Osteoblast (primary cell): Measurements from ENCODE around the gene SLC6A6. TPM values are rescaled to one million over a fixed set of nuclear protein-coding genes. Genes with fewer than 3 reads are reported as not detected.

Source experiments
- DNase-seq: peaks from one replicate; pipeline ENCODE4 v3.0.0; 2011; ENCODE audit warnings: low spot score, mixed read lengths; ENCODE audit not compliant: insufficient read length; ENCODE audit errors: missing footprints
- H2AFZ ChIP-seq: 2 replicates; pipeline ENCODE4 v1.6.0; 2011; ENCODE audit warnings: mild to moderate bottlenecking, low read length
- H3K27ac ChIP-seq: 2 replicates; pipeline ENCODE4 v1.5.1; 2011; ENCODE audit warnings: mild to moderate bottlenecking, low read depth, low read length, moderate library complexity
- H3K27me3 ChIP-seq: 2 replicates; pipeline ENCODE4 v1.6.0; 2012; ENCODE audit warnings: mild to moderate bottlenecking, control low read depth, inconsistent platforms, low read length, moderate library complexity; ENCODE audit not compliant: insufficient read depth
- H3K36me3 ChIP-seq: 2 replicates; pipeline ENCODE4 v1.5.1; 2011; ENCODE audit warnings: mild to moderate bottlenecking, low read length, control low read depth, moderate library complexity; ENCODE audit not compliant: insufficient read depth
- H3K4me1 ChIP-seq: 2 replicates; pipeline ENCODE4 v1.5.1; 2011; ENCODE audit warnings: mild to moderate bottlenecking, low read length, control low read depth, moderate library complexity; ENCODE audit not compliant: insufficient read depth
- H3K4me2 ChIP-seq: 2 replicates; pipeline ENCODE4 v1.6.0; 2011; ENCODE audit warnings: mild to moderate bottlenecking, low read length; ENCODE audit not compliant: insufficient read depth
- H3K4me3 ChIP-seq: fragments of 200-600 bp; sonication (generic); 3 replicates; pipeline ENCODE4 v1.5.1; 2012; ENCODE audit warnings: mild to moderate bottlenecking, low read length, inconsistent platforms; ENCODE audit not compliant: insufficient read depth
- H3K79me2 ChIP-seq: 2 replicates; pipeline ENCODE4 v1.6.0; 2012; ENCODE audit warnings: mild to moderate bottlenecking, low read length, control low read depth, inconsistent platforms; ENCODE audit not compliant: insufficient read depth
- H3K9me3 ChIP-seq: 2 replicates; pipeline ENCODE4 v1.5.1; 2011; ENCODE audit warnings: low read depth, low read length, control low read depth
- H4K20me1 ChIP-seq: 2 replicates; pipeline ENCODE4 v1.6.0; 2012; ENCODE audit warnings: mild to moderate bottlenecking, low read length, control low read depth; ENCODE audit not compliant: insufficient read depth
- CTCF ChIP-seq: IDR thresholded peaks from 2 replicates; pipeline ENCODE4 v1.5.1; 2011; ENCODE audit warnings: mild to moderate bottlenecking, low read depth, low read length, moderate library complexity; ENCODE audit errors: extremely low read depth
- total RNA-seq: library from RNA; depleted of rRNA; stranded (reverse); fragments of >200 nt; gene quantifications from 2 replicates; pipeline ENCODE4 v1.2.3, GENCODE V29; 2012

The SLC6A6 gene
- total RNA-seq, 1 donor = 86.5 TPM

- no peak for TF ChIP-seq CTCF
- Histone ChIP-seq H2AFZ (no peak overlapping the region), H3K36me3 (no peaks in the 10 kb centered on the region), H3K79me2 (no peaks in the 10 kb centered on the region), H3K27me3 (peaks cover 6% of the 10 kb centered on the region), H3K4me3 (no peak overlapping the region), H3K4me2 (no peak overlapping the region), H3K27ac (no peak overlapping the region), H3K4me1 (peaks cover 4% of the 10 kb centered on the region), H4K20me1 (no peaks in the 10 kb centered on the region), H3K9me3 (no peaks in the 10 kb centered on the region)
- DNase-seq = peak; percentile 48
These were observed 119.8 kb downstream of the SLC6A6 start for GRCh38 chr3:14522129-14522691.

GRCh38 chr3:14522768-14523167, 120.4 kb downstream of the SLC6A6 start:
- Histone ChIP-seq H3K27me3 (peaks cover 6% of the 10 kb centered on the region), H2AFZ (no peak overlapping the region), H3K36me3 (no peaks in the 10 kb centered on the region), H3K9me3 (no peaks in the 10 kb centered on the region), H4K20me1 (no peaks in the 10 kb centered on the region), H3K79me2 (no peaks in the 10 kb centered on the region), H3K4me1 (peaks cover 4% of the 10 kb centered on the region), H3K4me2 (no peak overlapping the region), H3K4me3 (no peak overlapping the region), H3K27ac (no peak overlapping the region)
- peak; percentile 15 for DNase-seq
- TF ChIP-seq CTCF = no peak

- Histone ChIP-seq H3K27me3 (peaks cover 6% of the 10 kb centered on the region), H4K20me1 (no peaks in the 10 kb centered on the region), H3K79me2 (no peaks in the 10 kb centered on the region), H3K9me3 (no peaks in the 10 kb centered on the region), H3K4me3 (no peak overlapping the region), H3K27ac (no peak overlapping the region), H3K4me1 (peaks cover 4% of the 10 kb centered on the region), H2AFZ (no peak overlapping the region), H3K36me3 (no peaks in the 10 kb centered on the region), H3K4me2 (no peak overlapping the region)
- peak; percentile 85 for DNase-seq
- no peak for TF ChIP-seq CTCF
These were observed 121.4 kb downstream of the SLC6A6 start for GRCh38 chr3:14523792-14524191.

GRCh38 chr3:14524311-14524711, 121.9 kb downstream of the SLC6A6 start:
- no peak overlapping the region for H3K4me3 ChIP-seq
- H3K4me1 ChIP-seq = peaks cover 4% of the 10 kb centered on the region
- no peaks in the 10 kb centered on the region for H3K9me3 ChIP-seq
- DNase-seq = no peak
- no peaks in the 10 kb centered on the region for H3K36me3 ChIP-seq
- peaks cover 6% of the 10 kb centered on the region for H3K27me3 ChIP-seq
- H3K4me2 ChIP-seq = no peak overlapping the region
- H3K79me2 ChIP-seq = no peaks in the 10 kb centered on the region
- H4K20me1 ChIP-seq = no peaks in the 10 kb centered on the region
- no peak overlapping the region for H3K27ac ChIP-seq
- H2AFZ ChIP-seq = no peak overlapping the region
- no peak for TF ChIP-seq CTCF
